ENCODE data around the gene RGS13. TPM values are rescaled to one million over a fixed set of nuclear protein-coding genes. Genes with fewer than 3 reads are reported as not detected.
"Not testable (repeated sequence)": the region's sequence is repeated elsewhere in the genome, so short reads cannot be mapped to it uniquely, and the experiment has no call there.

Gene RGS13
- total and polyA plus RNA-seq, 2 experiments from 2014 or later: not detected

DNA sequence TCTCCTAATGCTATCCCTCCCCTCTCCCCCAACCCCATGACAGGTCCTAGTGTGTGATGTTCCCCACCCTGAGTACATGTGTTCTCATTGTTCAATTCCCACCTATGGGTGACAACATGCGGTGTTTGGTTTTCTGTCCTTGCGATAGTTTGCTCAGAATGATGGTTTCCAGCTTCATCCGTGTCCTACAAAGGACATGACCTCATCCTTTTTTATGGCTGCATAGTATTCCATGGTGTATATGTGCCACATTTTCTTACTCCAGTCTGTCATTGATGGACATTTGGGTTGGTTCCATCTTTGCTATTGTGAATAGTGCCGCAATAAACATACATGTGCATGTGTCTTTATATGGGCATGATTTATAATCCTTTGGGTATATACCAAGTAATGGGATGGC lies 47.1 kb downstream of the RGS13 start:
- not testable (repeated sequence) for H3K27ac Mint-ChIP-seq; H3K27ac ChIP-seq (ENCODE audit: low read depth)

GRCh38 chr1:192689459-192689858 lies 53.5 kb downstream of the RGS13 start:
- TF ChIP-seq ZNF114 (CRISPR knock-in tag; IDR thresholded peaks at IDR 0.05): no peak
- TF ChIP-seq, protein P1, sequence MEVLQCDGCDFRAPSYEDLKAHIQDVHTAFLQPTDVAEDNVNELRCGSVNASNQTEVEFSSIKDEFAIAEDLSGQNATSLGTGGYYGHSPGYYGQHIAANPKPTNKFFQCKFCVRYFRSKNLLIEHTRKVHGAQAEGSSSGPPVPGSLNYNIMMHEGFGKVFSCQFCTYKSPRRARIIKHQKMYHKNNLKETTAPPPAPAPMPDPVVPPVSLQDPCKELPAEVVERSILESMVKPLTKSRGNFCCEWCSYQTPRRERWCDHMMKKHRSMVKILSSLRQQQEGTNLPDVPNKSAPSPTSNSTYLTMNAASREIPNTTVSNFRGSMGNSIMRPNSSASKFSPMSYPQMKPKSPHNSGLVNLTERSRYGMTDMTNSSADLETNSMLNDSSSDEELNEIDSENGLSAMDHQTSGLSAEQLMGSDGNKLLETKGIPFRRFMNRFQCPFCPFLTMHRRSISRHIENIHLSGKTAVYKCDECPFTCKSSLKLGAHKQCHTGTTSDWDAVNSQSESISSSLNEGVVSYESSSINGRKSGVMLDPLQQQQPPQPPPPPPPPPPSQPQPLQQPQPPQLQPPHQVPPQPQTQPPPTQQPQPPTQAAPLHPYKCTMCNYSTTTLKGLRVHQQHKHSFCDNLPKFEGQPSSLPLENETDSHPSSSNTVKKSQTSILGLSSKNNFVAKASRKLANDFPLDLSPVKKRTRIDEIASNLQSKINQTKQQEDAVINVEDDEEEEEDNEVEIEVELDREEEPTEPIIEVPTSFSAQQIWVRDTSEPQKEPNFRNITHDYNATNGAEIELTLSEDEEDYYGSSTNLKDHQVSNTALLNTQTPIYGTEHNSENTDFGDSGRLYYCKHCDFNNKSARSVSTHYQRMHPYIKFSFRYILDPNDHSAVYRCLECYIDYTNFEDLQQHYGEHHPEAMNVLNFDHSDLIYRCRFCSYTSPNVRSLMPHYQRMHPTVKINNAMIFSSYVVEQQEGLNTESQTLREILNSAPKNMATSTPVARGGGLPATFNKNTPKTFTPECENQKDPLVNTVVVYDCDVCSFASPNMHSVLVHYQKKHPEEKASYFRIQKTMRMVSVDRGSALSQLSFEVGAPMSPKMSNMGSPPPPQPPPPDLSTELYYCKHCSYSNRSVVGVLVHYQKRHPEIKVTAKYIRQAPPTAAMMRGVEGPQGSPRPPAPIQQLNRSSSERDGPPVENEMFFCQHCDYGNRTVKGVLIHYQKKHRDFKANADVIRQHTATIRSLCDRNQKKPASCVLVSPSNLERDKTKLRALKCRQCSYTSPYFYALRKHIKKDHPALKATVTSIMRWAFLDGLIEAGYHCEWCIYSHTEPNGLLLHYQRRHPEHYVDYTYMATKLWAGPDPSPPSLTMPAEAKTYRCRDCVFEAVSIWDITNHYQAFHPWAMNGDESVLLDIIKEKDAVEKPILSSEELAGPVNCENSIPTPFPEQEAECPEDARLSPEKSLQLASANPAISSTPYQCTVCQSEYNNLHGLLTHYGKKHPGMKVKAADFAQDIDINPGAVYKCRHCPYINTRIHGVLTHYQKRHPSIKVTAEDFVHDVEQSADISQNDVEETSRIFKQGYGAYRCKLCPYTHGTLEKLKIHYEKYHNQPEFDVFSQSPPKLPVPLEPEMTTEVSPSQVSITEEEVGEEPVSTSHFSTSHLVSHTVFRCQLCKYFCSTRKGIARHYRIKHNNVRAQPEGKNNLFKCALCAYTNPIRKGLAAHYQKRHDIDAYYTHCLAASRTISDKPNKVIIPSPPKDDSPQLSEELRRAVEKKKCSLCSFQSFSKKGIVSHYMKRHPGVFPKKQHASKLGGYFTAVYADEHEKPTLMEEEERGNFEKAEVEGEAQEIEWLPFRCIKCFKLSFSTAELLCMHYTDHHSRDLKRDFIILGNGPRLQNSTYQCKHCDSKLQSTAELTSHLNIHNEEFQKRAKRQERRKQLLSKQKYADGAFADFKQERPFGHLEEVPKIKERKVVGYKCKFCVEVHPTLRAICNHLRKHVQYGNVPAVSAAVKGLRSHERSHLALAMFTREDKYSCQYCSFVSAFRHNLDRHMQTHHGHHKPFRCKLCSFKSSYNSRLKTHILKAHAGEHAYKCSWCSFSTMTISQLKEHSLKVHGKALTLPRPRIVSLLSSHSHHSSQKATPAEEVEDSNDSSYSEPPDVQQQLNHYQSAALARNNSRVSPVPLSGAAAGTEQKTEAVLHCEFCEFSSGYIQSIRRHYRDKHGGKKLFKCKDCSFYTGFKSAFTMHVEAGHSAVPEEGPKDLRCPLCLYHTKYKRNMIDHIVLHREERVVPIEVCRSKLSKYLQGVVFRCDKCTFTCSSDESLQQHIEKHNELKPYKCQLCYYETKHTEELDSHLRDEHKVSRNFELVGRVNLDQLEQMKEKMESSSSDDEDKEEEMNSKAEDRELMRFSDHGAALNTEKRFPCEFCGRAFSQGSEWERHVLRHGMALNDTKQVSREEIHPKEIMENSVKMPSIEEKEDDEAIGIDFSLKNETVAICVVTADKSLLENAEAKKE (CRISPR knock-in tag; IDR thresholded peaks at IDR 0.05): no peak
- no peak for TF ChIP-seq JUNB (IDR thresholded peaks at IDR 0.05; ENCODE audit: unreplicated experiment)
- peaks cover 50% of the 10 kb centered on the region for H3K9me3 Mint-ChIP-seq

More for the DNA sequence above, 47.1 kb downstream of the RGS13 start:
- H4K20me1 ChIP-seq (replicated peaks; ENCODE audit: insufficient read depth); H3K4me3 ChIP-seq; H3K36me3 Mint-ChIP-seq (ENCODE audit: low read depth); H2AFZ ChIP-seq; H3K4me2 ChIP-seq; H3K4me1 ChIP-seq (ENCODE audit: insufficient read depth); H3F3A ChIP-seq (replicated peaks; ENCODE audit: low read depth); DNase-seq (ENCODE audit: low spot score); H3K36me3 ChIP-seq (ENCODE audit: insufficient read depth); H3K27me3 ChIP-seq (ENCODE audit: insufficient read depth); H3K4me1 Mint-ChIP-seq; H3K9me2 ChIP-seq (ENCODE audit: insufficient read depth); H3K4me3 Mint-ChIP-seq; ATAC-seq; H3K27me3 Mint-ChIP-seq (ENCODE audit: insufficient read depth, low read depth, poor library complexity); H3K79me2 ChIP-seq (replicated peaks; ENCODE audit: insufficient read depth): not testable (repeated sequence)
- H3K9me3 Mint-ChIP-seq: peaks cover 24% of the 10 kb centered on the region

More at GRCh38 chr1:192689459-192689858, 53.5 kb downstream of the RGS13 start:
- no peak overlapping the region for H3K27ac ChIP-seq (ENCODE audit: low read depth)
- no peak overlapping the region for H3K27ac Mint-ChIP-seq
- DNase-seq (ENCODE audit: low spot score) (no peak), ATAC-seq (no peak)
- peaks cover 6% of the 10 kb centered on the region; the same call in 1 of the 2 replicates for H3K9me2 ChIP-seq (ENCODE audit: insufficient read depth)
- no peak overlapping the region for H3K4me3 Mint-ChIP-seq
- H3K4me1 Mint-ChIP-seq: peaks cover 14% of the 10 kb centered on the region; the same call in 2 of the 3 replicates
- no peaks in the 10 kb centered on the region; the same call in 1 of the 2 replicates for H3K4me1 ChIP-seq (ENCODE audit: insufficient read depth)
- peaks cover 41% of the 10 kb centered on the region for H3K36me3 Mint-ChIP-seq (ENCODE audit: low read depth)
- no peaks in the 10 kb centered on the region for H3K27me3 ChIP-seq (ENCODE audit: insufficient read depth)
- H3K4me2 ChIP-seq: no peak overlapping the region
- no peaks in the 10 kb centered on the region for H3K79me2 ChIP-seq (replicated peaks; ENCODE audit: insufficient read depth)
- no peaks in the 10 kb centered on the region for H3F3A ChIP-seq (replicated peaks; ENCODE audit: low read depth)
- H2AFZ ChIP-seq: no peak overlapping the region
- no peak overlapping the region for H3K4me3 ChIP-seq
- H3K27me3 Mint-ChIP-seq (ENCODE audit: insufficient read depth, low read depth, poor library complexity): no peaks in the 10 kb centered on the region
- H4K20me1 ChIP-seq (replicated peaks; ENCODE audit: insufficient read depth): no peaks in the 10 kb centered on the region
- H3K36me3 ChIP-seq (ENCODE audit: insufficient read depth): 0 out of 2 replicates have a peak, but pooled peaks cover 4% of the 10 kb centered on the region
